Measurements from ENCODE around the gene ASB16. TPM values are rescaled to one million over a fixed set of nuclear protein-coding genes. Genes with fewer than 3 reads are reported as not detected.

Gene ASB16
- total and polyA plus RNA-seq, 4 donors = 0.10 to 0.11 (median 0.10) TPM; not detected in 1

DNA sequence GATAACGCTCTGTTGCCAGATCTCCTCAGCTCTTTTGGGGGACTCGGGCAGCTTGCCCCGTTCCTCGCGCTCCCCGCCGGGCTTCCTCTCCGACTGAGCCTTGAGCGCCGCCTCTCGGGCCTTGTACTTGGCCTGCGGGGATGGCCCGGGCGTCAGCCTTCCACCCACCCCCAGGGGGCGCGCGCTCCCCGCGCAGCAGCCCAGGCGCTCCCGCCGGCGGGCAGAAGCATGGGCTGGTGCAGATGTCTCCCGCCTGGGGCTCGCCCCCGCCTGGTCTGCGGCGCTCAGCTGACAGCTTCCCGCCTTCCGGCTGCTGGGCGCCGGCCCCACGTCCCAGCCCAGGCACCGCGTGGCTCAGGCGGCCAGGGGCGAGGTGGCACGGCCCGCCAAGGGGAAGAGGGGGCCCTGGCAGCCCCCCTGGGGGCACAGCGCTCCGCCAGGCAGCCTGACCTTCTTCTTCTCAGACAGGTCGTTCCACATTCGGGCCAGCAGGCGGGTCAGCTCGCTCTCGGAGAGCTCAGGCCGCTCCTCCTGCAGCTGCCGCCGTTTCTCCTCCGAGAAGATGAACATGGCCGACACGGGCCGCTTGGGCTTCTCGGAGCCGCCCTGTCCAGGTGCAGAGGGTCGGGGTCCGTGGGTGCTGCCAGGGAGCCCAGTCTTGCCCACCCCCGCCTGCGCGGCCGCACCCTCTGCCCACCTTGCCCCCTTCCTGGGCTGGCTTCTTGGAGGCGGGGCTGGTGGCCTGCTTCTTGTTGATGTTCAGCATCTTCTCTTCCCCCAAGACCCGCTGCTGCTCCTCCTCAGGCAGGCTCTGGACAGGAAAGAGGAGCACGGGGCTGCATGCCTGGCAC is 40.1 kb downstream of the ASB16 start:
- ATAC-seq (ENCODE audit: insufficient read depth, low FRiP score) (peak; percentile 98), DNase-seq (peak; percentile 84 to 91 (median 88))
- Histone ChIP-seq H3K4me1 (ENCODE audit: control insufficient read depth in 5 of 5, insufficient read depth in 5 of 5, low read length in 5 of 5) (peaks cover 0 to 8% (median 0%) of the 10 kb centered on the region in 5 donors), H3K4me3 (no peak overlapping the region), H3K27me3 (ENCODE audit: control insufficient read depth in 3 of 3, insufficient read depth in 3 of 3, low read length in 2 of 3) (no peaks in the 10 kb centered on the region), H3K9ac (ENCODE audit: insufficient read depth in 1 of 2, low read length in 2 of 2) (no peak overlapping the region), H3K27ac (ENCODE audit: low read depth in 1 of 2, low read length in 1 of 2) (peak overlapping the region in 1 of 2 donors; percentile 28), H3K36me3 (ENCODE audit: control insufficient read depth in 4 of 4, insufficient read depth in 4 of 4, low read length in 4 of 4) (peaks cover 17 to 78% (median 52%) of the 10 kb centered on the region in 4 donors), H3K9me3 (ENCODE audit: control insufficient read depth in 4 of 4, insufficient read depth in 3 of 4, low read length in 3 of 4) (peaks cover 0 to 2% (median 0%) of the 10 kb centered on the region in 4 donors)
- WGBS, 2 donors = 30 to 34% methylated on average over 55 to 64 of the region's 64 CpGs
- TF ChIP-seq, protein P1, sequence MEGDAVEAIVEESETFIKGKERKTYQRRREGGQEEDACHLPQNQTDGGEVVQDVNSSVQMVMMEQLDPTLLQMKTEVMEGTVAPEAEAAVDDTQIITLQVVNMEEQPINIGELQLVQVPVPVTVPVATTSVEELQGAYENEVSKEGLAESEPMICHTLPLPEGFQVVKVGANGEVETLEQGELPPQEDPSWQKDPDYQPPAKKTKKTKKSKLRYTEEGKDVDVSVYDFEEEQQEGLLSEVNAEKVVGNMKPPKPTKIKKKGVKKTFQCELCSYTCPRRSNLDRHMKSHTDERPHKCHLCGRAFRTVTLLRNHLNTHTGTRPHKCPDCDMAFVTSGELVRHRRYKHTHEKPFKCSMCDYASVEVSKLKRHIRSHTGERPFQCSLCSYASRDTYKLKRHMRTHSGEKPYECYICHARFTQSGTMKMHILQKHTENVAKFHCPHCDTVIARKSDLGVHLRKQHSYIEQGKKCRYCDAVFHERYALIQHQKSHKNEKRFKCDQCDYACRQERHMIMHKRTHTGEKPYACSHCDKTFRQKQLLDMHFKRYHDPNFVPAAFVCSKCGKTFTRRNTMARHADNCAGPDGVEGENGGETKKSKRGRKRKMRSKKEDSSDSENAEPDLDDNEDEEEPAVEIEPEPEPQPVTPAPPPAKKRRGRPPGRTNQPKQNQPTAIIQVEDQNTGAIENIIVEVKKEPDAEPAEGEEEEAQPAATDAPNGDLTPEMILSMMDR (IDR thresholded peaks at IDR 0.05; ENCODE audit: control extremely low read depth, extremely low read depth) = peak; percentile 98

DNA sequence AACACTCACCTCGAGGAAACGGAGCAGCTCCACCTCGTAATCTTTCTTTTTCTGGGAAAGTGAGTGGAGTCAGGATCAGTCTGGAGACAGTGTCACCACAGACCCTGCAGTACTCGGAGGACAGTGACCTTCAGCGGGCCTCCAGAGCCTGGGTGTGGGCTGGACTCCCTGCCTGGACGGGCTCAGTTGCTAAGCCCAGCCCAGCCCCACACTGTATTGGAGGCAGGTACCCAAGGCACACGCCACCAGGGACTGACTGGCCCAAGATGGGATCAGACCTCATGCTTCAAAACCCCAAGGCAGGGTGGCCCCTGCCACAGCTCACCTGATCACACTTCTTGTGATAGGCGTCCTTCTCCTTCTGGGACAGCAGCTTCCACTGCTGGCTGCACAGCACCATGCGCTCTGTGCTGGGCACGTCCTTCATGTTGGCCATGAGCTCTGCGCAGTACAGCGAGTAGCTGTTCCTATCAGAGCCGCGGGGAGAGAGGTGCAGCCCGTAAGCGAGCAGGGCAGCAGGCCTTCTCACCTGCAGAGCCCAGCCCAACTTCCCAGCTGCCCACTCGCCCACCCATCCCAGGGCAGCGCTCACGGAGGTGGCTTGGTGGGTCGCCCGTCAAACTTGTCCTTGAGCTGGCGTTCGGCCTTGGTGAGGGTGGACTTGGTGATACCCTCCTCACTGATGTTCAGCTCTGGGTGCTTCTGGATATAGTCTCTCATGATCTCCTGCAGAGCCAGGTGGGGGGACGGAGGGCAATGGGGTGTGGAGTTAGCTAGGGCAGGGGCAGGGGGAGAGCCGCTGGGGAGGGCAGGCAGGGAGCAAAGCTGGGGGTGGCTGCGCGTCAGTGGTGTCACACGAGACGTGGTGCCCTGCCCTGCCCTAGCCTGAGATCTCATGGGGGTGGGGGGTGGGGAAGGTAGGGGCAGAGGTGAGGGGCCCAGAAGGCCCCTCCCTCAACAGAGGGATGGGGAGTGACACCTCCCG is 41.1 kb downstream of the ASB16 start:
- peaks cover 0 to 7% (median 0%) of the 10 kb centered on the region in 5 donors for H3K4me1 ChIP-seq (ENCODE audit: control insufficient read depth in 5 of 5, insufficient read depth in 5 of 5, low read length in 5 of 5)
- no peak overlapping the region for H3K27ac ChIP-seq (ENCODE audit: low read depth in 1 of 2, low read length in 1 of 2)
- H3K9ac ChIP-seq (ENCODE audit: insufficient read depth in 1 of 2, low read length in 2 of 2) = no peak overlapping the region
- peaks cover 17 to 84% (median 61%) of the 10 kb centered on the region in 4 donors for H3K36me3 ChIP-seq (ENCODE audit: control insufficient read depth in 4 of 4, insufficient read depth in 4 of 4, low read length in 4 of 4)
- H3K9me3 ChIP-seq (ENCODE audit: control insufficient read depth in 4 of 4, insufficient read depth in 3 of 4, low read length in 3 of 4) = peaks cover 0 to 2% (median 0%) of the 10 kb centered on the region in 4 donors
- H3K27me3 ChIP-seq (ENCODE audit: control insufficient read depth in 3 of 3, insufficient read depth in 3 of 3, low read length in 2 of 3) = no peaks in the 10 kb centered on the region
- ATAC-seq (ENCODE audit: insufficient read depth, low FRiP score) = no peak
- DNase-seq = no peak
- WGBS, 2 donors = 95% methylated on average over 29 to 30 of the region's 30 CpGs
- TF ChIP-seq, protein P1 (IDR thresholded peaks at IDR 0.05; ENCODE audit: control extremely low read depth, extremely low read depth) = no peak
- no peak overlapping the region for H3K4me3 ChIP-seq

DNA sequence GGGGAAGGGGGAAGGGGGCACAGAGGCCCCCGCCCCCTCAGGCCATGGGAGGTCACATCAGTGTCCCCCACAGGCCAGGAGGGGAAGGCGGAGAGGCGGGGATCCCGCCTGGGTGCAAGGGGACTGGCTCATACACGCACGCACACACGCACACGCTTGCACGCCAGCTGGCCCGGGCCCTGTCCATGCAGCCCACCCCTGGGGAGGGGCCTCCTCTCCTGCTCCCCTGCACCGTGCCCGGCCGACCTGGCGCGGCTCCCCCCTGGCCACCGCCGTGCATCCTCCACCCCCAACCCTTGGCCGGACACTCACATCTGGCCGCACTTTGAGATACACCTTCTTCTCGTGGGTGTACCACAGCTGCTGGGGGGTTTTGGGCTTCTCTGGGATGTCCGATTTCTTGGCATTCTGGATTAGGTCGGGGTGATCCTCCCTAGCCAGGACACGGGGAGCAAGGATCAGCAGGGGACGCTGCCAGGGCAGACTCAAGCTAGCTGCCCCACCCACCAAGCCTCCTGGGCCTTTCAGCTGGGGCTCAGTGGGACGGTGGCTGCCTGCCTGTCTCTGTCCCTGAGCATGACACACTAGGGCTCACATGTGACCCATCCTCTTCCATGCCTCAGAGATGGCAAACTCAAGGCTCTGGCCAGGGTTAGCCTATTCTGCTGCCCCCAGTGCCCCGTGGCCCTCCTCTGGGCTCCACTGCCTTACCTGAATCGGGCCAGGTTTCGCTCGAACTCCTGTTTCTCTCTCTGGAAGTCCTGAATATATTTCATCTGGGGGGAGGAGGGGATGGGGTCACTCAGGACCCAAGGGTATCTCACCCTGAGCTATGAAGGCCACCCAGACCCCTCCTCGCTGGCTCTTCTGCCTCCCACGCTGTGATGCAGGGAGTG is 42.3 kb downstream of the ASB16 start:
- Histone ChIP-seq H3K36me3 (ENCODE audit: control insufficient read depth in 4 of 4, insufficient read depth in 4 of 4, low read length in 4 of 4) (peaks cover 17 to 73% (median 60%) of the 10 kb centered on the region in 4 donors), H3K9ac (ENCODE audit: insufficient read depth in 1 of 2, low read length in 2 of 2) (no peak overlapping the region), H3K4me3 (no peak overlapping the region), H3K4me1 (ENCODE audit: control insufficient read depth in 5 of 5, insufficient read depth in 5 of 5, low read length in 5 of 5) (peaks cover 3 to 17% (median 5%) of the 10 kb centered on the region in 5 donors), H3K27ac (ENCODE audit: low read depth in 1 of 2, low read length in 1 of 2) (no peak overlapping the region), H3K27me3 (ENCODE audit: control insufficient read depth in 3 of 3, insufficient read depth in 3 of 3, low read length in 2 of 3) (no peaks in the 10 kb centered on the region), H3K9me3 (ENCODE audit: control insufficient read depth in 4 of 4, insufficient read depth in 3 of 4, low read length in 3 of 4) (no peaks in the 10 kb centered on the region)
- no peak for DNase-seq
- no peak for ATAC-seq (ENCODE audit: insufficient read depth, low FRiP score)
- 82 to 85% methylated on average over 29 to 31 of the region's 31 CpGs for WGBS, 2 donors
- TF ChIP-seq, protein P1 (IDR thresholded peaks at IDR 0.05; ENCODE audit: control extremely low read depth, extremely low read depth) = no peak
